Measurements from ENCODE around the gene RNF6. TPM values are rescaled to one million over a fixed set of nuclear protein-coding genes. Genes with fewer than 3 reads are reported as not detected.

The RNF6 gene
- total RNA-seq, 1 donor from 2014 or later: 33.5 TPM

GRCh38 chr13:26168237-26168814 lies 53.8 kb downstream of the RNF6 start:
- TF ChIP-seq, protein P1, sequence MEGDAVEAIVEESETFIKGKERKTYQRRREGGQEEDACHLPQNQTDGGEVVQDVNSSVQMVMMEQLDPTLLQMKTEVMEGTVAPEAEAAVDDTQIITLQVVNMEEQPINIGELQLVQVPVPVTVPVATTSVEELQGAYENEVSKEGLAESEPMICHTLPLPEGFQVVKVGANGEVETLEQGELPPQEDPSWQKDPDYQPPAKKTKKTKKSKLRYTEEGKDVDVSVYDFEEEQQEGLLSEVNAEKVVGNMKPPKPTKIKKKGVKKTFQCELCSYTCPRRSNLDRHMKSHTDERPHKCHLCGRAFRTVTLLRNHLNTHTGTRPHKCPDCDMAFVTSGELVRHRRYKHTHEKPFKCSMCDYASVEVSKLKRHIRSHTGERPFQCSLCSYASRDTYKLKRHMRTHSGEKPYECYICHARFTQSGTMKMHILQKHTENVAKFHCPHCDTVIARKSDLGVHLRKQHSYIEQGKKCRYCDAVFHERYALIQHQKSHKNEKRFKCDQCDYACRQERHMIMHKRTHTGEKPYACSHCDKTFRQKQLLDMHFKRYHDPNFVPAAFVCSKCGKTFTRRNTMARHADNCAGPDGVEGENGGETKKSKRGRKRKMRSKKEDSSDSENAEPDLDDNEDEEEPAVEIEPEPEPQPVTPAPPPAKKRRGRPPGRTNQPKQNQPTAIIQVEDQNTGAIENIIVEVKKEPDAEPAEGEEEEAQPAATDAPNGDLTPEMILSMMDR (IDR thresholded peaks at IDR 0.05): no peak
- H3K4me1 Mint-ChIP-seq (ENCODE audit: unreplicated experiment): peaks cover 7% of the 10 kb centered on the region
- DNase-seq (ENCODE audit: extremely low spot score, unreplicated experiment): no peak
- no peaks in the 10 kb centered on the region for H3K36me3 Mint-ChIP-seq (ENCODE audit: unreplicated experiment)
- no peaks in the 10 kb centered on the region for H3K9me3 Mint-ChIP-seq (ENCODE audit: unreplicated experiment)
- peaks cover 17% of the 10 kb centered on the region for H3K27me3 Mint-ChIP-seq (ENCODE audit: unreplicated experiment)
- no peak overlapping the region for H3K4me3 Mint-ChIP-seq (ENCODE audit: unreplicated experiment)
- H3K27ac Mint-ChIP-seq (ENCODE audit: unreplicated experiment): no peak overlapping the region

GRCh38 chr13:26163812-26164211 lies 58.3 kb downstream of the RNF6 start:
- TF ChIP-seq, protein P1 (IDR thresholded peaks at IDR 0.05): no peak
- no peaks in the 10 kb centered on the region for H3K9me3 Mint-ChIP-seq (ENCODE audit: unreplicated experiment)
- no peak for DNase-seq (ENCODE audit: extremely low spot score, unreplicated experiment)
- no peaks in the 10 kb centered on the region for H3K36me3 Mint-ChIP-seq (ENCODE audit: unreplicated experiment)
- H3K4me3 Mint-ChIP-seq (ENCODE audit: unreplicated experiment): no peak overlapping the region
- peaks cover 7% of the 10 kb centered on the region for H3K4me1 Mint-ChIP-seq (ENCODE audit: unreplicated experiment)
- H3K27ac Mint-ChIP-seq (ENCODE audit: unreplicated experiment): no peak overlapping the region
- H3K27me3 Mint-ChIP-seq (ENCODE audit: unreplicated experiment): peaks cover 26% of the 10 kb centered on the region

Other genes with a start within 250 kb of the RNF6 start
- 128 TPM in 2 replicates for gene SHISA2, start 170.3 kb downstream of the RNF6 start, total RNA-seq
- gene CDK8, start 31.8 kb upstream of the RNF6 start, total RNA-seq: 12.2 and 14.1 TPM in 2 replicates